GM23338 (cell line): ENCODE results near the gene BPIFB6. TPM values are rescaled to one million over a fixed set of nuclear protein-coding genes. Genes with fewer than 3 reads are reported as not detected.

Source experiments
- ATAC-seq: fragments of 200-7000 bp; cut with Tn5 transposase; 3 replicates; pipeline ENCODE4 v1.9.1; 2020
- DNase-seq: peaks from one replicate; pipeline ENCODE4 v3.0.0-alpha.2; 2015; ENCODE audit warnings: low spot score
- H2AFZ ChIP-seq: fragments of 200-600 bp; sonication (generic); 2 replicates; pipeline ENCODE4 v1.8.0; 2016; ENCODE audit warnings: antibody characterized with exemption, mild to moderate bottlenecking, moderate library complexity
- H3F3A ChIP-seq: fragments of 200-600 bp; sonication (generic); replicated peaks from 2 replicates; pipeline ENCODE4 v1.8.0; 2017; ENCODE audit warnings: antibody characterized with exemption, mixed run types, low read depth
- H3K27ac ChIP-seq: fragments of 200-600 bp; sonication (generic); 2 replicates; pipeline ENCODE4 v1.6.1; 2016; ENCODE audit warnings: low read depth
- H3K27me3 ChIP-seq: fragments of 200-600 bp; sonication (generic); 2 replicates; pipeline ENCODE4 v1.8.0; 2016; ENCODE audit warnings: mild to moderate bottlenecking, mixed run types, moderate library complexity; ENCODE audit not compliant: insufficient read depth
- H3K36me3 ChIP-seq: fragments of 200-600 bp; sonication (generic); 2 replicates; pipeline ENCODE4 v1.8.0; 2016; ENCODE audit warnings: mild to moderate bottlenecking; ENCODE audit not compliant: insufficient read depth
- H3K4me1 ChIP-seq: fragments of 200-600 bp; sonication (generic); 2 replicates; pipeline ENCODE4 v1.8.0; 2016; ENCODE audit warnings: mild to moderate bottlenecking, moderate library complexity; ENCODE audit not compliant: insufficient read depth
- H3K4me2 ChIP-seq: fragments of 200-600 bp; sonication (generic); 2 replicates; pipeline ENCODE4 v1.7.1; 2017; ENCODE audit warnings: mixed run types
- H3K4me3 ChIP-seq: fragments of 200-600 bp; sonication (generic); 2 replicates; pipeline ENCODE4 v1.6.1; 2016; ENCODE audit warnings: mixed run types
- H3K79me2 ChIP-seq: fragments of 200-600 bp; sonication (generic); replicated peaks from 2 replicates; pipeline ENCODE4 v1.8.0; 2017; ENCODE audit warnings: mild to moderate bottlenecking; ENCODE audit not compliant: insufficient read depth
- H3K9me2 ChIP-seq: fragments of 200-600 bp; sonication (generic); 2 replicates; pipeline ENCODE4 v1.8.0; 2017; ENCODE audit not compliant: insufficient read depth
- H4K20me1 ChIP-seq: fragments of 200-600 bp; sonication (generic); replicated peaks from 2 replicates; pipeline ENCODE4 v1.8.0; 2017; ENCODE audit warnings: mild to moderate bottlenecking; ENCODE audit not compliant: insufficient read depth
- H3K27ac Mint-ChIP-seq: 2 replicates; pipeline ENCODE4 v1.8.0; 2020; ENCODE audit warnings: inconsistent platforms, mild to moderate bottlenecking, moderate library complexity, mixed read lengths
- H3K27me3 Mint-ChIP-seq: 3 replicates; pipeline ENCODE4 v1.8.0; 2022; ENCODE audit warnings: low read depth, mild to moderate bottlenecking, moderate library complexity, mixed read lengths, inconsistent platforms; ENCODE audit not compliant: insufficient read depth, poor library complexity
- H3K36me3 Mint-ChIP-seq: 3 replicates; pipeline ENCODE4 v1.8.0; 2021; ENCODE audit warnings: low read depth, mild to moderate bottlenecking, inconsistent platforms, moderate library complexity, mixed read lengths
- H3K4me1 Mint-ChIP-seq: 3 replicates; pipeline ENCODE4 v1.8.0; 2020; ENCODE audit warnings: mild to moderate bottlenecking, inconsistent platforms, mixed read lengths
- H3K4me3 Mint-ChIP-seq: 3 replicates; pipeline ENCODE4 v1.8.0; 2021; ENCODE audit warnings: moderate library complexity, mild to moderate bottlenecking, inconsistent platforms, mixed read lengths
- H3K9me3 Mint-ChIP-seq: 3 replicates; pipeline ENCODE4 v1.8.0; 2020; ENCODE audit warnings: moderate library complexity, mild to moderate bottlenecking, inconsistent platforms, mixed read lengths
- CREB1 ChIP-seq: fragments of 250-450 bp; sonication (Bioruptor Pico); IDR thresholded peaks from 2 replicates; pipeline ENCODE4 v1.5.0; 2020; ENCODE audit warnings: low read depth, mild to moderate bottlenecking, moderate library complexity
- ETS1 ChIP-seq: IDR thresholded peaks from 2 replicates; pipeline ENCODE4 v1.6.1; 2016; ENCODE audit warnings: antibody characterized with exemption
- EZH2phosphoT487 ChIP-seq: fragments of 200-600 bp; sonication (generic); IDR thresholded peaks from one replicate; pipeline ENCODE4 v1.8.1; 2018; ENCODE audit warnings: antibody characterized with exemption; ENCODE audit not compliant: unreplicated experiment
- JUNB ChIP-seq: IDR thresholded peaks from one replicate; pipeline ENCODE4 v1.6.1; 2016; ENCODE audit warnings: antibody characterized with exemption; ENCODE audit not compliant: unreplicated experiment
- NANOG ChIP-seq: IDR thresholded peaks from 2 replicates; pipeline ENCODE4 v1.6.1; 2016; ENCODE audit warnings: antibody characterized with exemption, borderline replicate concordance
- POLR2AphosphoS5 ChIP-seq: IDR thresholded peaks from 2 replicates; pipeline ENCODE4 v1.6.1; 2016; ENCODE audit warnings: antibody characterized with exemption, low read depth
- STAT1 ChIP-seq: IDR thresholded peaks from one replicate; pipeline ENCODE4 v1.6.1; 2016; ENCODE audit warnings: antibody characterized with exemption; ENCODE audit not compliant: unreplicated experiment
- ZNF114 ChIP-seq: fragments of 250-450 bp; sonication (Bioruptor Pico); IDR thresholded peaks from 2 replicates; pipeline ENCODE4 v1.5.0; 2020; ENCODE audit warnings: mild to moderate bottlenecking, moderate library complexity
- ZNF462 ChIP-seq: fragments of 250-450 bp; sonication (Bioruptor Pico); IDR thresholded peaks from 2 replicates; pipeline ENCODE4 v1.5.0; 2020; ENCODE audit warnings: mild to moderate bottlenecking, moderate library complexity
- polyA plus RNA-seq: library from polyadenylated mRNA; unstranded; fragments of >200 nt; fragmentation: Nextera tagmentation; extraction: Ambion mirVana; gene quantifications from 2 replicates; pipeline ENCODE4 v1.2.1, GENCODE V29; 2016
- total RNA-seq: library from RNA; depleted of rRNA; stranded (reverse); fragments of >200 nt; shearing (Covaris generic); gene quantifications from 2 replicates; pipeline ENCODE4 v1.2.3, GENCODE V29; 2014
- TF ChIP-seq, protein P1 (sequence below), 2 experiments: fragments of 200-600 bp in 1 of 2; sonication (generic) in 1 of 2; conservative IDR thresholded peaks; 2 replicates each; pipeline versions ENCODE4 v1.5.1 to v1.6.1; 2016 to 2017; ENCODE audit warnings: antibody characterized with exemption in 2 of 2, low read depth in 2 of 2, mild to moderate bottlenecking in 2 of 2, moderate library complexity in 1 of 2

BPIFB6 gene
- total and polyA plus RNA-seq, 2 experiments from 2014 or later, result not detected

DNA sequence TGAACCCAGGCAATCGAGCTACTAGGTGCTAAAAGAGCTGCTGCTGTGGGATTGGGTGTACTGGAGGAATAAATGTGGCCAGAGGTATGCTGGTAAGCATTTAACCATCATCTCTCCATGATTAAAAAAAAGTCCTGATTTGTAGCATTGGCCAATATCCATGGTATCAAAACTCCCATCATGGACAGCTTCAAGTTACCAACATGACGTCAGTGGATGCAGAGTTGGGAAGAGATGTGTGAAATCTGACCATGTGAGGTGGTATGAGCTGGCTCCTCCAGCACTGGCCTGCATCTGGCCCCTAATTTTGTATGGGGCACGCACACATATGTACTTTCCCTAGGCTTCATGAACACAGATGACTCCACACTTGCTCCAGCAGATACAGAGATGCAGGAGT, 59.7 kb downstream of the BPIFB6 start (continued):
- TF ChIP-seq ZNF462 (CRISPR knock-in tag), result no peak
- TF ChIP-seq STAT1, result no peak
- no peak for TF ChIP-seq POLR2AphosphoS5
- no peak for TF ChIP-seq CREB1 (CRISPR knock-in tag)

GRCh38 chr20:33091693-33092092, 60.2 kb downstream of the BPIFB6 start:
- Mint-ChIP-seq H3K4me3 (no peak overlapping the region), H3K9me3 (no peaks in the 10 kb centered on the region), H3K27me3 (peaks cover 5% of the 10 kb centered on the region), H3K4me1 (no peaks in the 10 kb centered on the region), H3K27ac (no peak overlapping the region), H3K36me3 (no peaks in the 10 kb centered on the region)
- no peak for ATAC-seq
- no peaks in the 10 kb centered on the region for H4K20me1 ChIP-seq
- no peaks in the 10 kb centered on the region for H3K9me2 ChIP-seq
- no peak overlapping the region for H3K4me2 ChIP-seq
- no peak overlapping the region for H2AFZ ChIP-seq
- H3K79me2 ChIP-seq, result no peaks in the 10 kb centered on the region
- no peak overlapping the region for H3K4me3 ChIP-seq
- TF ChIP-seq JUNB (no peak), ETS1 (no peak), CREB1 (CRISPR knock-in tag) (no peak), ZNF114 (CRISPR knock-in tag) (no peak), EZH2phosphoT487 (no peak), NANOG (no peak)
- TF ChIP-seq, protein P1, sequence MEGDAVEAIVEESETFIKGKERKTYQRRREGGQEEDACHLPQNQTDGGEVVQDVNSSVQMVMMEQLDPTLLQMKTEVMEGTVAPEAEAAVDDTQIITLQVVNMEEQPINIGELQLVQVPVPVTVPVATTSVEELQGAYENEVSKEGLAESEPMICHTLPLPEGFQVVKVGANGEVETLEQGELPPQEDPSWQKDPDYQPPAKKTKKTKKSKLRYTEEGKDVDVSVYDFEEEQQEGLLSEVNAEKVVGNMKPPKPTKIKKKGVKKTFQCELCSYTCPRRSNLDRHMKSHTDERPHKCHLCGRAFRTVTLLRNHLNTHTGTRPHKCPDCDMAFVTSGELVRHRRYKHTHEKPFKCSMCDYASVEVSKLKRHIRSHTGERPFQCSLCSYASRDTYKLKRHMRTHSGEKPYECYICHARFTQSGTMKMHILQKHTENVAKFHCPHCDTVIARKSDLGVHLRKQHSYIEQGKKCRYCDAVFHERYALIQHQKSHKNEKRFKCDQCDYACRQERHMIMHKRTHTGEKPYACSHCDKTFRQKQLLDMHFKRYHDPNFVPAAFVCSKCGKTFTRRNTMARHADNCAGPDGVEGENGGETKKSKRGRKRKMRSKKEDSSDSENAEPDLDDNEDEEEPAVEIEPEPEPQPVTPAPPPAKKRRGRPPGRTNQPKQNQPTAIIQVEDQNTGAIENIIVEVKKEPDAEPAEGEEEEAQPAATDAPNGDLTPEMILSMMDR (conservative IDR thresholded peaks at IDR 0.05; ENCODE audit: low read depth in 2 of 2), result no peak
- no peaks in the 10 kb centered on the region for H3K36me3 ChIP-seq
- H3K27me3 ChIP-seq, result no peaks in the 10 kb centered on the region
- H3K27ac ChIP-seq, result no peak overlapping the region
- DNase-seq, result no peak
- H3K4me1 ChIP-seq, result no peaks in the 10 kb centered on the region
- H3F3A ChIP-seq, result no peaks in the 10 kb centered on the region
